C4-2B (cell line): ENCODE measurements around the gene TMEM145.
"Not testable (repeated sequence)": the region's sequence is repeated elsewhere in the genome, so short reads cannot be mapped to it uniquely, and the experiment has no call there.

Experiments used
- CTCF ChIP-seq: fragments of 450-650 bp; conservative IDR thresholded peaks from 2 replicates; pipeline ENCODE4 v1.5.1; 2017; ENCODE audit warnings: mild to moderate bottlenecking
- ZFX ChIP-seq: fragments of 450-650 bp; IDR thresholded peaks from 2 replicates; pipeline ENCODE4 v1.6.1; 2017

DNA sequence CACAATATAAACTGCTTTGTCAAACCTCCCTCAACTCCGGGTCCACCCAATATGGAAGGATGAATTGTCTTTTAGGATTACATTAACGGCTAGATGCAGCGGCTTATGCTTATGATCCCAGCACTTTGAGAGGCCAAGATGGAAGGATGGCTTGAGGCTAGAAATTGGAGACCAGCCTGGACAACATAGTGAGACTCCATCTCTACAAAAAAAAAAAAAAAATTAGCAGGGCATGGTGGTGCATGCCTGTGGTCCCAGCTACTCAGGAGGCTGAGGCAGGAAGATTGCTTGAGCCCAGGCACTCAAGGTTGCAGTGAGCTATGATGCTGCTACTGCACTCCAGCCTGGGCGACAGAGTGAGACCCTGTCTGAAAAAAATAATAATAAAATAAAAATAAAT lies 47.0 kb upstream of the TMEM145 start:
- not testable (repeated sequence) for TF ChIP-seq CTCF, ZFX
